Globus pallidus (tissue), 1 donor: Measurements from ENCODE around the gene BPIFB2.

Experiments used
- DNase-seq: peaks from one replicate; pipeline ENCODE4 v3.0.0-alpha.2; 2015; ENCODE audit warnings: low spot score

BPIFB2 gene

DNA sequence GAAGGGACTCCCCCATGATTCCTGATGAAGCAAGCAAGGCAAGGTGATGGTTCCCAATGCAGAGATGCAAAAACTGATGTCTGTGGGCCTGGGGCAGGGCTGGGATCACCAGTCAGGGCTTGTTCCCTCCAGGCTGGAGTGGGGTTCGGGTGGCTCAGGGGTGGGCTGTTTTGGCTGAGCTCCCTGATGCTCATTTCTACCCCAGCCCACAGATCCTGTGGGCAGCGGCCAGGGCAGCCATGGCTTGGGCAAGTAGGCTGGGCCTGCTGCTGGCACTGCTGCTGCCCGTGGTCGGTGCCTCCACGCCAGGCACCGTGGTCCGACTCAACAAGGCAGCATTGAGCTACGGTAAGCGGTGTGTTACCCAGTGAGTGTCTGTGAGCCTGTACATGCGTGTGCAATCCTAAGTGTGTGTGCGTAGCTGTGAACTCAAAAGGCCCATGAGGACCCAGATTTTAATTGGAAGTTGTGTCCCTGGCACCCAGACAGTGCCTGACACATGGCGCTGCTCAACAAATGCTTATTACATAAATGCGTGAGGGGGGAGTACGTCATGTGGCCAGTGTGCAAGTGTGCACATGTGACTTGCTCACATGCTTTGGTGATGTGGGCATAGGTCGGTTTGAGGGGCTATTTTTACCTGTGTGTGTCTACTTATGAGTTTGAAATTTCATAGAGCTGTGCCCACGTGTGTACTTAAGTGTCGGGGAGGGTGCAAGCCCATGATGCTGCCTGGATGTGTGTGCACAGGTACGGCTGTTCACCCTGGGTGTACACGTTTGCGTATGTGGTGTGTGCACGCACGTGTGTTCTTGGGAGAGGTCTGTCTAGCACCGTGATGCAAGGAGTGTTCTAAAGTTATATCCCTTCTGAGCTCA, 1.1 kb downstream of the BPIFB2 start:
- DNase-seq, result no peak

DNA sequence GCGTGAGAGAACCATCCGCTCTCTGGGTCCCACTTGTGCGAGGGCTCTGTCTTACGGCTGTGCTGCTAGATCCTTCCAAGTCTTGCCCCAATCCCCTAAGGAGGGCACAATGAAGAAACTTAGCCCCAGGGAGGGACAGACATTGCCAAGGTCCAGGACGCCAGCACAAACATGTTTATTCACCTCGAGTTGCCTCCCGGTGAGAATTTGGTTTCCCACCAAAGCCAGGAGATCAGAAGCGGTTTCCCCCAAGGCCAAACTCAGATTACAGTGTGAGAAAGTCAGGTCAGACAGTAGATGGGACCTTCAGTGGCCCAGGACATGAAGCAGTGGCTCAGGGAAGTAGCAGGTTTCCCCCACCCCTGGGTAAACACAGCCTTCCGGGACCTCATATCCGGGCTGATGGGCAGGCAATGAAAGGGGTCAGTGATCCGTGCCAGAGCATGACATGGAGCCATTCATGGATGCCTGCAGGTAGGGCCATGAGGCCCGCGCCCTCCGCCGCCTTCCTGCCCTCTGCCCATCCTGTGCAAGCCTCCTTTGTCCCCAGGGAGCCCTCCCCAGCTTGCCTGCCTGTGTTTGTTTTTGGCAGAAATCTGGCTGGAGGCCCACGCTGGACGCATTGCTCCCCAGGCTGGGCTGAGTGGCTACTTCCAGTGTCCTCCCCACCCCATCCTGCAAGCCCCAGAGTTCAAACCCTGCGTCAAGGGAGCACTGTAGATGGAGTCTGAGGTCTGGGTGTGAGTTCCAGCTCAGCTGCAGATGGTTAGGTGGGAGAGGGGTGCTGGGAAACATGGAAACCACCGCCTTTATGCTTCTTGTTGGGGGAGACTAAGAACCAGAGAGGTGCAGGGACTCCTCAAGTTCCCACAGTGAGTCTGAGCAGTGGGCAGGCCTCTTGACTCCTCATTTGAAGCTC, 2.0 kb downstream of the BPIFB2 start:
- DNase-seq, result no peak

DNA sequence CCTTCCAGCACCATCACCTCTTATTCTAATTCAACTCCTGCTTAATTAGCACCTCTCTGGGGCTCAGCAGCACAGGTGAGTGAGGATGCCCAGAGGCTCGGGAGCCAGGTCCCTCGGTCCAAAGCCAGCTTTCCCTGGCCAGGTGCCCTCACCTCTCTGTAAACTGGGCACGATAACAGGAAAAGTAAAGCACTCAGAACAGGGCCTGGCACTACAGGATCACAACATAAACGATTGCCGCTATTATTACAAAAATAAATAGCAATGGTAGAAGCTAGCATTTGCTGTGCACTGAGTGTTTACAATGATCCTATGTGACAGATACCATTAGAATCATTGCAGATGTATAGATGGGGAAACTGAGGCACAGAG, 2.6 kb downstream of the BPIFB2 start:
- DNase-seq, result no peak

DNA sequence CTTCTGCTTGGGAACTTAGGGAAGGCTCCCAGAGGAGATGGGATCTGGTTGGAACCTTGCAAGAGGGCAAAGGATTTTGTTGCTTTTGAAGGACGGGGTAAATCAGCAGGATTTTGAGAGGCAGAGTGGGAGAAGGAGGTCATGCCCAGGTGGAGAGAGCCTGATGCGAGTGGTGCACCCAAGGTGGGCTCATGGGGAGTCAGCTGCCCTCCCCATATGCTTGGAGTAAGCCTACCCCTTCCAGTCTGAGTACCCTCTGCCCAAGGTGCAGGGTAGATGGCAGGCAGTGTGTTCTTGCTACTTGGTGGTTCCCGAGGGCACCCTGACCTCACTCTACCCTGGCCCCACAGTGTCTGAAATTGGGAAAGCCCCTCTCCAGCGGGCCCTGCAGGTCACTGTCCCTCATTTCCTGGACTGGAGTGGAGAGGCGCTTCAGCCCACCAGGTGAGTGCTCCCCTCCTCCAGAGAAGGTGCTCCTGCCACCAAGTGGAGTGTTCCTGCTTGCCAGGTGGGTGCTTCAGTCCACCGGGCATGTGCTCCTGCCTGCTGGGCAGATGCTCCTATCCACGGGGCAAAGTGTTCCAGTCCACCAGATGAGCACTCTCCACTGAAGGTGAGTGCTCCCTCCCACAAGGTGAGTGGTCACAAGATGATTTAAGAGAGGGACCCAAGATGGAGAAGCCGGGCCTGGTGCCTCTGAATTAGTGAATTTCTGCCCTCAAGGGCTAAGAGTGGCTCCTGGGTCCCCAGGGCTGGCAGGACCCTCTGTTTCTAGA, 3.4 kb downstream of the BPIFB2 start:
- no peak for DNase-seq

DNA sequence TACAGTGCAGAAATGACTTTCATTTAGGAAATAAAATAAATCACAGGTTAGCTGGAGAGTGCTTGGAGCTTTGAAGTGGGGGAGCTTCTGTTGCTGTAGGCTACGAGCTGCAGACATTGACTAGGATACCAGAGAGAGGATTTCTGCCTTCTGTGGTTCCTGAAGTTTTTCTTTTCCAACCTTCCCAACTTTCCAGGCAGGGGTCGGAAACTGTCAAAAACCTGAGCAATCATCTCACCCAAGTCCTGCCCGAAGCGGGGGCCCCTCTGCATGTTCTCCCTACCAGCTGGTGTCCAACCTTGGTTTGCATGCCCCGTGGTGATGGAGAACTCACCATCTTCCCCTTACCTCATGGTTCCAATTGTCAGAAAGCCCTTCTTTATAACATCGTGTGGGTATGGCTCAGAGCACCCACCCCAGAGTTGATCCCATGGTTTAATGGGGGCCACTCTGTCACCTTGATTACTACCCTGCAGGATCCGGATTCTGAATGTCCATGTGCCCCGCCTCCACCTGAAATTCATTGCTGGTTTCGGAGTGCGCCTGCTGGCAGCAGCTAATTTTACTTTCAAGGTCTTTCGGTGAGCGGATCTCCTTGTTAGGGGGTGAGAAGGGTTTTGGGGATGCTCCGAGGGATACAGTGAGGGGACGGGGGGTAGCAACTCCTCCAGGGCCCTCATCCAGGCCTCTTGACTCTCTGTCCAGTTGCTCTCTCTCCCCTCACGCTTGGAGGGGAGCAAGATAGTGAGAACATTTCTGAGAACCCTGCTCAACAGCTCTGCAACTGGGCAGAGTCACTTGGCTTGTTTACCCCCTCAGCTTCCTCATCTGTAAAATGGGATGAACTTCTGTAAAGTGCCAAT, 5.1 kb downstream of the BPIFB2 start:
- DNase-seq, result no peak

DNA sequence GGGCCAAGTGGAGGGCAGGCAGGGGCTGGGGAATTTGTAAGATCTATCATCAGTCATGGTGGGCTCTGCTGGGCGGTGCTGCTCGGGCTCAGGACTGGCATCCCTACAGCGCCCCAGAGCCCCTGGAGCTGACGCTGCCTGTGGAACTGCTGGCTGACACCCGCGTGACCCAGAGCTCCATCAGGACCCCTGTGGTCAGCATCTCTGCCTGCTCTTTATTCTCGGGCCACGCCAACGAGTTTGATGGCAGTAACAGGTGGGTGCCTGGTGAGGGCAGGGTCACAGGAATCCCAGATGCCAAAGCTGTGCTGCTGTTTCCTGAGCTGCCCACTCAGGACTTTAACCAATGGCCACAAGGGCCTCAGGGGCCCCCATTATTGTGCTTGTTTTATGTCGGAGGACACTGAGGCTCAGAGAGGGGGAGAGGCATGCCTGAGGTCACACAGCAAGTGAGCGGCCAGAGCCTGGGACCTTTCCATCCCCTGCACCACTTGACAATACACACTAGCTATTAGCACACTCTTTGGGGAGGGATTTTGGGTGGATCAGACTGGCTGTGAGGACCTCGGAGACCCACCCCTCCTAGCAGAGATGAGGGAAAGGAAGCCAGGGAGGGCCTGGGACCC, 6.3 kb downstream of the BPIFB2 start:
- no peak for DNase-seq

DNA sequence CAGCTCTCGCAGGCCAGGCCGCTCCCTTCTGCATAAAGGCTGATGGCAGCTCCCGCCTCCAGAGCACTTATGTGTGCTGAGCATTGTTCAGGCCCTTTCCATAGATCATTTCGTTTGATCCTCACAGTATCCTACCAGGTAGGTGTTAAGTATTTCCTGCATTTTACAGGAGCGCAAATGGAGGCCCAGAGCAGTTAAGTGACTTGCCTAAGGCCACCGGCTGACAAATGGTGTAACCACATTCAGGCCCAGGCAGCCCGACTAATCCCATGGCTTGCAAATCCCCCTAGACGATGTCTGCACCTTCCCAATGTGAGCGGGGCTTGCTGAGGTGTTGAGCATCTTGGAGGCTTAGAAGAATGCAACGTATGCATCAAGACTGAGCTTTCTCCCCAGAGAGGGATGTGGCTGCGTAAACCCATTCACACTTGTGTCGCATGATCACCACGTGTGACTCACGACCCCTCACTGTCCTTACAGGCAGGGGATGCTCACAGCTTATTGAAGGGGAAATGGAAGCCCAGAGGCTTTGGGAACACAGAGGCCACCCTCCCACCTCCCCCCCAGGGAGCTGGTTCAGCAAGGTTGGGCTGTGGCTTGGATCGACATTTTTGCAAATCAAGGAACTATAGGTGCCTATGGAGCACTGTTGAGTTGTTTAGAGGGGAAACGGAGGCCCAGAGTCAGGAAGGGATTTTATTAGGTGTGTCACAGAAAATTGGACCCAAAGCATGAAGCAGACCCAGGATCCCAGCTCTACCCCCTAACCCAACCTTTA, 7.0 kb downstream of the BPIFB2 start:
- no peak for DNase-seq

DNA sequence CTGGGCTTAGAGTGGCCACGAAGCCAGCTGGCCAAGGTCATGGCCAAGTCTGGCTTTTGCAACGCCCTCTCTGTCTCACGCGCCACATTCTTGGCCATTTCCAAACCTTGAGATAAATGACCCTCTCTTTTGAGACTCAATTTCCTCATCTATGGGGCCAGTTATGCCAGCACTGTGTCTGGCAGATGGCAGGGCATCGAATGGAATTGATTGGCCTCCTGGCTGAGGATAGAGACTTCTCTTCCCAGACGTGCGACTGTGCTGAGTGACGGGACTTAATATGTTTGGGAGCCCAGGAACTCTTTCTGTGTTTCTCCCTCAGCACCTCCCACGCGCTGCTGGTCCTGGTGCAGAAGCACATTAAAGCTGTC, 7.6 kb downstream of the BPIFB2 start:
- no peak for DNase-seq

DNA sequence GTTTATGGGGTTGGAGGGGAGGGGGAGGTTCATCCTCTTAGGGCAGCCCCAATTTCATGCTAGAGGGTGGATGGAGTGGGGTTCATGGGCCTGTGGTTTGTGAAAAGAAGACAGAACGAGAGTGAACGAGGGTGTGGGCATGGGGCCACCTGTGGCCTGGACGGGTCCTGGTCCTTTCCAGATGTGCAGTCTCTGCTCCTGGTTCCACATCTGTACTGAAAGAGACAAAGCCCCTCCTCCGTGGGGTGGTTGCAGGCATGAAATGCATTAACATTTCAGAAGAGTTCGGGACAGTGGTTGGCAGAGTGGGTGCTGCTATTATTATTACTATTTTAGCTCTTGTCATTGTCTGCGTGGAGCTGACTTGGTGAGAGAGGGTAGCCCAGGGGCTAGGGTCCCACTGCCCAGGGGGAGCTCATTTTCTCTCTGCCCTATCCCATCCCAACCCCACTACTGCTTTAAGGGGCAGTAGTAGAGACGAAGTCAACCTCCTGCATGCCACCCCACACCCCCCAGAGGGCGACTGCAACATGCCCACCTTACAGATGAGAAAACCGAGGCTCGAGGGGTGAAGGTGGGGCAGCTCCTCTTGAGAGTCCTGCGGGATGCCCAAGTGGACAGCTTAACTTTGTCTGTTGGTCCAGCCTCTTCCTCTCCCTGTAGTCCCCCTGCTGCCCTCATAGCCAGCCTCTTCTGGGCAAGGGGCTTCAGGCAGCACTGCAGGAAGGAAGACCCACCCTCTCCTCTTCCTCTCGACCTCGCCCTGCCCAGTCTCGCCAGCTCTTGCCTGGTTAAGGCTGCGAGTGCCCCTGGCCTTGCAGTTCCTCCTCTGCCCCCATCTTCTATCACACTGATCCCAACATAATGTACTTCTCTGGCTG, 8.4 kb downstream of the BPIFB2 start:
- no peak for DNase-seq

DNA sequence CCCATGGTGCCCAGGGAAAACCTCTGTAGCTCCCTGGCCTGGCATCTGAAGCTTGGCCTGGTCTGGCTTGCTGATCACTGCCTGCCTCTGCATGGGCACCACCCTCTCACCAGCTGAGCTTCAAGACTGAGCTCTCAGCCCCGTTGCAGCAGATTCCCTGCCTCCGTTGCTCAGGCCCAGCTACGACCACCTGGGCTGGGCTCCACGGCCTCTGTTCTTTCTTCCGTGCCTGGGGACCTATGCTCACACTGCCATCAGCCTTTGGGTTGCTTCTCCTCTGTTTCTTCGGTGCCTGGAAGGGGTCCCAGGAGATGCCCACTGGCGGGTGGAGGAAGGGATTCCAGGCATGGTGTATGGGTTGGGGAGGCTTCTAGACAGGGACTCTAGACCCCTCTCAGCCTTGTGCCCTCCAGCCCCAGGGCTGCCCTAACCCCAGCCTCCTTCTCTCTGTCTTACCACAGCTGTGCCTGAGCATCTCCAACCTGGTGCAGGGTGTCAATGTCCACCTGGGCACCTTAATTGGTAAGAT, 9.1 kb downstream of the BPIFB2 start:
- DNase-seq, result no peak

DNA sequence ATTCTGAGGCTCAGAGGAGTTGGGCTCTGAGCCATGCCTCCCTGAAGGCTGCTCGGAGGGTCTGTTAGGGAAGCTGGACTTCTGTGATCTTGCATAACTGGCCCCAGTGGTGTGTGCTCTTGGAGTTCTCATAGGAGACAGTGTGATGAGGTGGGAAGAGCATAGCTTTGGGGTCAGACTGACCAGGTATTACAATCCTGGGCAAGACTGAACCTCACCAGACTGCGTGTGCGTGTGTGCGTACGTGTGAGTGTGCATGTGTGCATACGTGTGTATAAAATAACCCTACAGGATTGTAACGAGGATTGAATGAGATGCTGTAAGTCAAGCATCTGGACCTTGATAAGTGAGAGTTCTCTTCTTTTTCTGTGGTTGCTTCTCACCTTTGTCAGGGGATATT, 10.0 kb downstream of the BPIFB2 start:
- DNase-seq, result no peak

DNA sequence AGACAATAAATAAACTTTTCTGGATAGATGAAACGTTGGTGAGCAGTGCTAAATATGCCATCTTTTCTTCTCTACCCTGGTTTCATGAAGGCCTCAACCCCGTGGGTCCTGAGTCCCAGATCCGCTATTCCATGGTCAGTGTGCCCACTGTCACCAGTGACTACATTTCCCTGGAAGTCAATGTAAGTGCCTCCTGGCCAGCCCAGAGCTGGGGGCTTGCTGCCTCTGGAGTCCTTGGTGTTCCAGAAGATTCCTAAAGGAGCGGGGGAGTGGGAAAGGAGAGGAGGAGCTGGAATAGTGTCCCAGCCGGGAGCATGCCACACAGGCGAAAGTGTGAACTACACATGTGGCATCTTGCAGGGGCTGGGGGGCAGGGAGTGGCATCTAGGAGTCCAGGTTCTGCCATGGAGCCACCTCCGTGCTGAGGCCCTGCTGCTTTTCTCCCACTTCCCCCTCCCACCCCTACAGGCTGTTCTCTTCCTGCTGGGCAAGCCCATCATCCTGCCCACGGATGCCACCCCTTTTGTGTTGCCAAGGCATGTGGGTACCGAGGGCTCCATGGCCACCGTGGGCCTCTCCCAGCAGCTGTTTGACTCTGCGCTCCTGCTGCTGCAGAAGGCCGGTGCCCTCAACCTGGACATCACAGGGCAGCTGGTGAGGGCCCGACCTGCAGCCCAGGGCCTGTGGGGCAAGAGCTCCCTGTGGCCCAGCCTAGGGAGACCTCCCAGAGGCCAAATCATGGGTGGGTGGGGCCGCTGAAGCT, 10.8 kb downstream of the BPIFB2 start:
- no peak for DNase-seq

DNA sequence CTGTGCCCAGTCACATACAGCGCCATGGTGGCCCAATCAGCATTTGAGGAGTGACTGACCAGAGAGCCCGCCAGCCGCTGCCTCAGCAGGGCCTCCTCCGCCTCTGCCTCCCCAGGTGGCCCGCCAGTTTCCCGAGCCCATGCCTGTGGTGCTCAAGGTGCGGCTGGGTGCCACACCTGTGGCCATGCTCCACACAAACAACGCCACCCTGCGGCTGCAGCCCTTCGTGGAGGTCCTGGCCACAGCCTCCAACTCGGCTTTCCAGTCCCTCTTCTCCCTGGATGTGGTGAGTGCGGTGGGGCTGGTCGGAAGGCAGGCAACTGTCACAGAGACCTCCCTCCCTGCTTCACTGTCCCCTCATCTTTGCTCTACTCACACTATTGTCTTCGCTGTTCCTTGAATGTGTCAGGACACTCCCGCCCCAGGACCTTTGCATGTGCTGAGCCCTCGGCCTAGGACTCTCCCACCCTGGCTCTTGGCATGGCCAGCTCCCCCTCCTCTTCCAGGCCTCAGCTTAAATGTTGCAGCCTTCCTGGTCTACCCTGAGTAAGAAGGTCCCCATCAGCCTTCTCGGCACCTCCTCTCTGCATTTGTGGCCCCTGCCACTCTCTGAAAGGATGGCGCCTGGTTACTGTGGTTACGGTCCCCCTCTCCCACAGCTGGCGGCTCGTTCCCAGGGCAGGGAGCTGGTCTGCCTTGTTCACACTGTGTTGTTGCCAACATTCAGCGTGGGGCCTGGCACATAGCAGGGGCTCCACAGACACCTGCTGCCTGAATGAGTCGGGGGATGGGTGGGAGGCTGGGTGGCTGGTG, 12.2 kb downstream of the BPIFB2 start:
- no peak for DNase-seq

DNA sequence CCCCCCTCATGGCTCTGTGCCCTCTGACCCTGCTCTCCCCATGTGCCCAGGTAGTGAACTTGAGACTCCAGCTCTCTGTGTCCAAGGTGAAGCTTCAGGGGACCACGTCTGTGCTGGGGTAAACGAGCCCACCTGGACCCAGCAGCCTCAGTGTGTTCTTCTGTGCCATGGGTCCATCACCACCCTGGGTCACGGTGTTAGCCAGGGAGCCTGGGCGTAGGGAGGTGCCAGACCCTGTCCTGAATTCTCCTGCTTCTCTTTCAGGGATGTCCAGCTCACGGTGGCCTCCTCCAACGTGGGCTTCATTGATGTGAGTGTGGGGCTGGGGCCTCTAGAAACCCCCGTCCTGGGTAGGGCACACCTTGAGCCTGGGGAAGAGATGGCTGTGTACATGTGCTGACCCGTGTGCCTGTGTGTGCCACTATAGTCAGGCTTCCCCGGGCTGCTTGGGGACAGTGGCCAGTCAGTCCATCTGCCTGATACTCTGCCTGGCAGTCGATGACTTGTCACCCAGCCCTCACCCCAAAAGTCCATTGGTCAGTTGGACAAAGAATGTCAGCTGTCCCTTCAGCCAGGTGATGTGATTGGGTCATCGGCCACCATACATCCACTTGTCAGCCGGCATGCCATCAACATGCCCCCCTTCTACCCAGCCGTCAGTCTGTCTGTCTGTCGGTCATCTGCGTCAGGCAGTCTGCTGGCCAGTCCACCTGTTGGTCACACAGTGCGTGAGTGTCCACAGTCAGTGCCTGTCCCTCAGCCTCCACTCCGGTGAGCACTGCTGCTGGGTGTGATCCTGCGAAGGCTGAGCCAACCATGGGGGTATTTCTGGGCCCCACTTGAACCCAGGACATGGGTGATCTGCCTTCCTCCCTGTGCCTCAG, 13.0 kb downstream of the BPIFB2 start:
- DNase-seq, result no peak

DNA sequence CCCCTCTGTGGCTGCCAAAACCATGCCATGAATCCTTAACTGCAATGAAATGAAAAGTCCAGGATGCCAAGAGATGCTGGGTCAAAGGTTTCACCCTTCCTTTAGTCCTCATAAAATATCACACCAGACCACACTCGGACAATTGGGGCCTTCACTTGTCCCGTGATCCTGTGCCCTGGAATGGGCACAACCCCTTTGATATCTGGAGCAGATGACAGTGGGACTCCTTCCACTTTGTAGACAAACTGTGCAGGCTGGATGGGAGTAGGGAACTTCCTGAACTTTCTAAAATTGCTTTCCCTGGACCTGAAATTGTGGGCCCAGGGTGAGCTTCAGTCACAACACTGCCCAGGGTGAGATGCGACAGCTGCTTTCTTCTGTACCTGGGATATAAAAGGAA, 14.4 kb downstream of the BPIFB2 start:
- no peak for DNase-seq

DNA sequence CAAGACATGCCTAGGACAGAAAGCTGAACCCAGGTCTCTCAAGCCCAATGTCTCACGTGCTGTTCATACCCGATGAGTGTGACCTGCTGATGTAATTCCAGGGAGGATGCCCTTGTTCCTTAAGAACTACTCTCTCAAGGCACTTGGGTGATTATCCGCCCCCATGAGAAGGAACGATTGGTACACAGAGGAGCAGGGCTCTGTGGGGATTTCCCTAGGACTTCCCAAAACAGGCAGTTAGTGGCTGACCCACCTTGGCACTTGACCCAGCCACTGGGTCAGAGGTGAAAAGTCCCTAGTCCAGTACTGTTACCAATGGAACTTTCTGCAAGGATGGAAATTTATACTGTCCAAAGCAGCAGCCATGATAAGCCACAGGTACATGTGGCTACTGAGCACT, 14.8 kb downstream of the BPIFB2 start:
- no peak for DNase-seq
